ENCODE results near the gene FAM219B. TPM values are rescaled to one million over a fixed set of nuclear protein-coding genes. Genes with fewer than 3 reads are reported as not detected.
"Not testable (repeated sequence)": the region's sequence is repeated elsewhere in the genome, so short reads cannot be mapped to it uniquely, and the experiment has no call there.

The FAM219B gene
- total and polyA plus RNA-seq, 8 donors: 59.2 to 84.7 (median 61.8) TPM

DNA sequence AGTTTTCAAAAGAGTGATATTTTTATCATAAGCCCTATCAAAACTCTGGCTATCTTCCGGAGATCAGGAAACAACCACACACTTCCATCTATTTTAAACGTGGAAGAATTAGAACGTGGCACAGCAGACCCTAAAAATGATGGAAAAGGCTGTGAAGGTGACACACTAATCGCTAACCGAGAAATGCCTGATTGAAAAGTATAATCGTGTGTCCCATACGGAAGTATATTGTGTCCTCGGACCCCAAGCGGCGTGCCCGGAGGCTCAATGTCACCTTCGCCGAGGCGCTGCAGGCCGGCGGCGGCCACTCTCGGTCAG is 30.6 kb upstream of the FAM219B start:
- Histone ChIP-seq H3K9me3 (no peaks in the 10 kb centered on the region), H3K4me1 (peaks cover 7 to 49% of the 10 kb centered on the region in 2 donors), H3K4me3 (peak overlapping the region; percentile 92 to 94), H3K27me3 (no peaks in the 10 kb centered on the region), H3K36me3 (peaks cover 0 to 9% of the 10 kb centered on the region in 2 donors), H3K27ac (peak overlapping the region; percentile 96 to 97)
- TF ChIP-seq, protein P1, sequence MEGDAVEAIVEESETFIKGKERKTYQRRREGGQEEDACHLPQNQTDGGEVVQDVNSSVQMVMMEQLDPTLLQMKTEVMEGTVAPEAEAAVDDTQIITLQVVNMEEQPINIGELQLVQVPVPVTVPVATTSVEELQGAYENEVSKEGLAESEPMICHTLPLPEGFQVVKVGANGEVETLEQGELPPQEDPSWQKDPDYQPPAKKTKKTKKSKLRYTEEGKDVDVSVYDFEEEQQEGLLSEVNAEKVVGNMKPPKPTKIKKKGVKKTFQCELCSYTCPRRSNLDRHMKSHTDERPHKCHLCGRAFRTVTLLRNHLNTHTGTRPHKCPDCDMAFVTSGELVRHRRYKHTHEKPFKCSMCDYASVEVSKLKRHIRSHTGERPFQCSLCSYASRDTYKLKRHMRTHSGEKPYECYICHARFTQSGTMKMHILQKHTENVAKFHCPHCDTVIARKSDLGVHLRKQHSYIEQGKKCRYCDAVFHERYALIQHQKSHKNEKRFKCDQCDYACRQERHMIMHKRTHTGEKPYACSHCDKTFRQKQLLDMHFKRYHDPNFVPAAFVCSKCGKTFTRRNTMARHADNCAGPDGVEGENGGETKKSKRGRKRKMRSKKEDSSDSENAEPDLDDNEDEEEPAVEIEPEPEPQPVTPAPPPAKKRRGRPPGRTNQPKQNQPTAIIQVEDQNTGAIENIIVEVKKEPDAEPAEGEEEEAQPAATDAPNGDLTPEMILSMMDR (IDR thresholded peaks at IDR 0.05): no peak
- DNase-seq (no peak), ATAC-seq (no peak)
- intact Hi-C loops (cut with DNase I): no loop called here

DNA sequence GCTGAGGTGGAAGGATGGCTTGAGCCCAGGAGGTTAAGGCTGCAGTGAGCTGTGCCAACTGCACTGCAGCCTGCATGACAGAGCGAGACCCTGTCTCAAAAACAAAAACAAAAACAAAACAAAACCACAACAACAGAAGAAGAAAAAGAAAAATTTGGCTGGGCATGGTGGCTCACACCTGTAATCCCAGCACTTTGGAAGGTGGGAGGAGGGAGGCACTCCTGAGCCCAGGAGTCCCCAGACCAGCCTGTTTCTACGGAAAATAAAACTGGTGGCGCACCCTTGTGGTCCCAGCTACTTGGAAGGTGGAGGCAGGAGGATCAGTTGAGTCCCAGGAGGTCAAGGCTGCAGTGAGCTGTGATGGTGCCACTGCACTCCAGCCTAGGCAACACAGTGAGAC is 28.5 kb upstream of the FAM219B start:
- H3K4me1 ChIP-seq: peaks cover 7 to 51% of the 10 kb centered on the region in 2 donors
- H3K4me3 ChIP-seq; intact Hi-C loops (cut with DNase I); H3K27ac ChIP-seq; DNase-seq; ATAC-seq; H3K27me3 ChIP-seq; H3K9me3 ChIP-seq: not testable (repeated sequence)
- peaks cover 0 to 28% of the 10 kb centered on the region in 2 donors for H3K36me3 ChIP-seq

DNA sequence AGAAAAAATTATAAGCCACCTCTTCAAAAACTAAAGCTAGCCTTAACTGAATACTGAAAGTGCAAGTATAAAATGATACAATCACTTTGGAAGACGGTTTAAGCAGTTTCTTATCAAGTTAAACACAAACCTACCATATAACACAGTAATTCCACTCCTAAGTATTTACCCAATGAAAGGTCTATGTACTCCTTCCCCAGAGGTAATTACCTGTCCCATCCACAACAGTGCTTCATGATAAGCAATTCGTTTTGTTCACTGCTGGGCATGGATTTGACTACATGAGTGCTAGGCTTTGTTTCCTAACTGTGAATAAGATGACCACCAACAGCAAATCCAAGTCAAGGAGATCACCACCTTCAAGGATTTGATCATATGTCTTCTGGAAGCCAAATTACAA is 26.9 kb upstream of the FAM219B start:
- H3K4me1 ChIP-seq: peaks cover 7 to 49% of the 10 kb centered on the region in 2 donors
- peaks cover 0 to 44% of the 10 kb centered on the region in 2 donors for H3K36me3 ChIP-seq
- no peaks in the 10 kb centered on the region for H3K9me3 ChIP-seq
- DNase-seq (no peak), ATAC-seq (no peak)
- intact Hi-C loops (cut with DNase I): no loop called here
- no peak overlapping the region for H3K27ac ChIP-seq
- no peak overlapping the region for H3K4me3 ChIP-seq
- TF ChIP-seq, protein P1 (IDR thresholded peaks at IDR 0.05): no peak
- H3K27me3 ChIP-seq: no peaks in the 10 kb centered on the region

DNA sequence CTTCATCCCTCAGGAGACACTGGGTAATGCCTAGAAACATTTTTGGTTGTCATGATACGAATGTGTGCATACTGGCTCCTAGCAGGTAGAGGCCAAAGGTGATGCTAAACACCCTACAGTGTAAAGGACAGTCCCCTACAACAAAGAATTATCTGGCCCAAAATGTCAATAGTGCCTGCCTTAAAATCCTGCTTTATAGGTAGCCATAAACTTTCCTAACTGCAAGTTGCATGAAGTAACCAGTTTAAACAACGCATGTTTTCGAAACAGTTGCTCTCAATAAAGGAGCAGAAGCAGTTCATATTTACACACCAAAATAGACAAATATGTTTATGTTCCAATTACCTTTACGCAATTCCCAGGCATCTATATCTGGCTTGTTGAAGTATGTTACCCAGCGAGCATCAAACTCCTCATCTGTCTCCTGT is 22.1 kb upstream of the FAM219B start:
- Histone ChIP-seq H3K9me3 (no peaks in the 10 kb centered on the region), H3K4me1 (peaks cover 0 to 15% of the 10 kb centered on the region in 2 donors), H3K4me3 (no peak overlapping the region), H3K27me3 (no peaks in the 10 kb centered on the region), H3K36me3 (peaks cover 0 to 83% of the 10 kb centered on the region in 2 donors), H3K27ac (no peak overlapping the region)
- ATAC-seq (no peak), DNase-seq (no peak)
- TF ChIP-seq, protein P1 (IDR thresholded peaks at IDR 0.05): no peak
- intact Hi-C loops (cut with DNase I): no loop called here

DNA sequence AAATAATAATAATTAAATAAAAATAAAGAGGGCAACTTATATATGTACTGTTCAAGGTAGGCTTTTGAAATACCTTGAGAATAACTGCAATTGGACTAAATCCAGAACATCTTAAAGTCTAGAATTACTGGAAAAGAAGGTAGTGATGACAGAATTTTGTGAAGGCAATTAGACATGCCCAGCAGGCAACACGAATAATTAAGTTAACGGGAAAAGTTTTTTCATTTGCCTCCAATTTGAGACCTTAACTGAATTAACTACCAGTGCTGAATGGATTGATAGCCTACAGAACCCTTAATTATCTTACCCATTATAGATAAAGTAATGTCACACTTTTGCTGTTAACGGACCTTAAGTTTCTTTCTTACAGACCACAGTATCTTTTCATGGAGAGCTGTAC is 17.9 kb upstream of the FAM219B start:
- Histone ChIP-seq H3K27me3 (no peaks in the 10 kb centered on the region), H3K4me1 (peaks cover 0 to 6% of the 10 kb centered on the region in 2 donors), H3K4me3 (no peak overlapping the region), H3K9me3 (no peaks in the 10 kb centered on the region), H3K36me3 (peaks cover 0 to 100% of the 10 kb centered on the region in 2 donors), H3K27ac (no peak overlapping the region)
- ATAC-seq: no peak
- no peak for DNase-seq
- intact Hi-C loops (cut with DNase I): no loop called here
- TF ChIP-seq, protein P1 (IDR thresholded peaks at IDR 0.05): no peak

DNA sequence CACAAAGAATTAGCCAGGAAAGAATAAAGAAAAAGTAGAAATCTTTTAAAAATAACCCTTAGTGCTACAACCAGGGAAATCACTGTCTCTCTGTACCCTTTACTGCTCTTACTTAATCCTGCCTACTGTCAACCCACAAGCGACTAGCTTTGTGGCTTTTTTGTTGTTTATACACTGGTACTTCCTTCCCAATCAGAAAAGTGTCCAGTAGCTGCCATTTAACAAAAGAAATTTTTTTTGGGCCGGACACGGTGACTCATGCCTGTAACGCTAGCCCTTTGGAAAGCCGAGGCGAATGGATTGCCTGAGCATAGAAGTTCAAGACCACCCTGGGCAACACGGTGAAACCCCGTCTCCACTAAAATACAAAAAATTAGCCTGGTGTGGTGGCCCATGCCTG is 13.8 kb upstream of the FAM219B start:
- Histone ChIP-seq H3K4me3 (no peak overlapping the region), H3K9me3 (no peaks in the 10 kb centered on the region), H3K27me3 (no peaks in the 10 kb centered on the region), H3K27ac (peak overlapping the region in 1 of 2 donors; percentile 11), H3K4me1 (peaks cover 0 to 6% of the 10 kb centered on the region in 2 donors), H3K36me3 (peaks cover 0 to 100% of the 10 kb centered on the region in 2 donors)
- TF ChIP-seq, protein P1 (IDR thresholded peaks at IDR 0.05): no peak
- DNase-seq: peak in 1 of 4 donors; percentile 26
- intact Hi-C loops (cut with DNase I): no loop called here
- ATAC-seq: no peak

Data from left lung (tissue), 10 donors.